CD4-positive, alpha-beta T cell (primary cell): Measurements from ENCODE around the gene NDRG3. TPM values are rescaled to one million over a fixed set of nuclear protein-coding genes. Genes with fewer than 3 reads are reported as not detected.

Experiments
- ATAC-seq: fragments of 200-7000 bp; cut with Tn5 transposase; one replicate; pipeline ENCODE4 v1.10.0; 2022; ENCODE audit warnings: mild to moderate bottlenecking; ENCODE audit not compliant: poor library complexity
- CTCF ChIA-PET: fragments of 350-600 bp; sonication (Branson Sonifier 250); formaldehyde crosslinking; loops from one replicate; lab custom pipeline; 2021; ENCODE audit warnings: antibody characterized with exemption, inconsistent platforms; lab: Charles Lee
- POLR2A ChIA-PET: fragments of 350-600 bp; sonication (Branson Sonifier 250); formaldehyde crosslinking; loops from one replicate; lab custom pipeline; 2021; ENCODE audit warnings: antibody characterized with exemption, inconsistent platforms; lab: Charles Lee
- DNase-seq, 14 experiments: peaks; one replicate each; pipeline ENCODE4 v3.0.0-alpha.2; 2013 to 2020; ENCODE audit warnings: mixed read lengths in 2 of 14
- H3K27ac ChIP-seq, 2 donors: one replicate each; pipeline versions ENCODE4 v1.5.1 to v1.7.0; 2013; ENCODE audit warnings: low read length in 2 of 2, low read depth in 1 of 2, mild to moderate bottlenecking in 1 of 2
- H3K27me3 ChIP-seq, 2 experiments: 1 replicate in 1 of 2; 2 replicates in 1 of 2; pipeline versions ENCODE4 v1.6.1 to v1.7.0; 2013; ENCODE audit warnings: low read length in 2 of 2, control low read depth in 1 of 2, mild to moderate bottlenecking in 1 of 2, moderate library complexity in 1 of 2; ENCODE audit not compliant: insufficient read depth in 2 of 2, control insufficient read depth in 1 of 2
- H3K36me3 ChIP-seq: one replicate; pipeline ENCODE4 v1.6.1; 2013; ENCODE audit warnings: low read length, control low read depth; ENCODE audit not compliant: insufficient read depth
- H3K4me1 ChIP-seq: one replicate; pipeline ENCODE4 v1.6.1; 2013; ENCODE audit warnings: low read length, control low read depth; ENCODE audit not compliant: insufficient read depth
- H3K4me3 ChIP-seq: one replicate; pipeline ENCODE4 v1.5.1; 2013; ENCODE audit warnings: mild to moderate bottlenecking, low read length, moderate library complexity
- H3K9me3 ChIP-seq, 2 experiments: 1 replicate in 1 of 2; 2 replicates in 1 of 2; pipeline versions ENCODE4 v1.6.1 to v1.7.0; 2013; ENCODE audit warnings: low read length in 2 of 2, mild to moderate bottlenecking in 2 of 2, control low read depth in 1 of 2, moderate library complexity in 1 of 2; ENCODE audit not compliant: control insufficient read depth in 1 of 2, insufficient read depth in 1 of 2
- H3K27ac Mint-ChIP-seq: one replicate; pipeline ENCODE4 v1.8.0; 2020; ENCODE audit warnings: mixed read lengths
- H3K27me3 Mint-ChIP-seq: one replicate; pipeline ENCODE4 v1.8.0; 2021; ENCODE audit warnings: mixed read lengths
- H3K36me3 Mint-ChIP-seq: one replicate; pipeline ENCODE4 v1.8.0; 2021; ENCODE audit warnings: low read depth, mixed read lengths
- H3K4me1 Mint-ChIP-seq: one replicate; pipeline ENCODE4 v1.8.0; 2021; ENCODE audit warnings: low read depth, mixed read lengths
- H3K4me3 Mint-ChIP-seq: one replicate; pipeline ENCODE4 v1.8.0; 2020; ENCODE audit warnings: mild to moderate bottlenecking, mixed read lengths
- H3K9me3 Mint-ChIP-seq: one replicate; pipeline ENCODE4 v1.8.0; 2020; ENCODE audit warnings: mixed read lengths
- intact Hi-C, 2 experiments: fragments of 100-400 bp; cut with DNase I in 1 of 2; cut with micrococcal nuclease in 1 of 2; formaldehyde crosslinking; loops; one replicate each; pipeline versions ENCODE4 v1.15.1 to v1.9.0; 2023 to 2025; cut with DNase I, micrococcal nuclease
- total RNA-seq, 174 experiments: library from RNA in 2 of 174; stranded (reverse) in 2 of 174; gene quantifications; one replicate each; pipeline ENCODE4 v1.2.3 and lab custom pipeline; 2021 to 2026
- TF ChIP-seq, protein P1 (sequence below): fragments of 200-600 bp; IDR thresholded peaks from one replicate; pipeline ENCODE4 v1.8.0; 2022; ENCODE audit warnings: antibody characterized with exemption, mild to moderate bottlenecking

The NDRG3 gene
- total RNA-seq, 2 experiments from 2014 or later: 17.3 to 17.5 TPM

DNA sequence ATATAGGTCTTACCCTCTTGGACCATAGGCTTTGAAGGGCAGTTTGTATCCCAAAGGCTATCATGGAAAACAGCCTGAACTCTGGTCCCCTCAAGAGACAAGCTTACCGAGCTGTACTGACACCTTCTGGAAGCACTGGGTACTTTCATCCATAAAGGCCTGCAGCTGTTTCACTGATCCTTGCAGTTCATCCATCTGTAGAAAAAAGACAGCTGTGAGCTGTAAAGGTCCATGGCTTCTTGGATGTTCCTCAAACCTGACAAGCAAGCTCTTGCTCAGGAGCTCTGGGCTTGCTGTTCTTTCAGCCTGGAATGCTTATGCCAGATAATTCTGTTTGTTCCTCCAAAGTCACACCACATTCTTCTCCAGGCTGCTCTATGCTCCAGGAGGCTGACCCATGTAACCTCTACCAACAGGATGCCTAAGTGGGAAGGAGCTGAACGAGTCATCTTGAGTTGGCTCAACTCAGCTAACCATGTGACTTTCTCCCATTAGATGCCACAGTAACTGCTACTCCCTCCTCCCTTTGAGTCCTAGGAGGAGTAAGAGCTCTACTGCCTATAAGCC is 8.8 kb upstream of the NDRG3 start:
- H3K36me3 Mint-ChIP-seq: peaks cover 47% of the 10 kb centered on the region

DNA sequence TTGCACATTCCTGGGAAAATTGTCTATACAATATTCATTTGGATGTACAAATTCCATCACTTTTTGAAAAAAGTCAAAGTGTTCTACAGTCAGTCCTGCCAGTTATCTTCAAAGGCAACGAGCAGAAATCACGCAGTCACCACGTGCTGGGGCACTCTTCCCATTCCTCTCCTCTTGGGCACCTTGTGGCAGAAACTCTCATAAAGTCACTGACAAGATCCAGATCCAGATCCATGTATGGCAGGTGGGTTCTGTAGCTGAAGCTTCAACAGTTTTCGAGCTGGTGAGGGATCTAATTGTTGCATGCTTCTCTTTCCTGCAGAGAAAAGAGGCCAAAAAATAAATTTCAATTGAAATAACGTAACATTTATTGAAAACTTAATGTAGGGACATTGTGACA is 6.7 kb upstream of the NDRG3 start:
- intact Hi-C loops: loop anchor here (5.0 to 10.0 kb wide), 2 partner anchors 35 to 88 kb away; no protein-coding TSS in a partner anchor
- no peaks in the 10 kb centered on the region for H3K9me3 ChIP-seq
- Mint-ChIP-seq H3K4me3 (no peak overlapping the region), H3K36me3 (peaks cover 38% of the 10 kb centered on the region), H3K4me1 (no peaks in the 10 kb centered on the region), H3K27ac (no peak overlapping the region), H3K27me3 (no peaks in the 10 kb centered on the region), H3K9me3 (no peaks in the 10 kb centered on the region)
- ChIA-PET POLR2A (no interaction called here), CTCF (no interaction called here)
- no peak for ATAC-seq
- no peak overlapping the region for H3K4me3 ChIP-seq
- H3K27me3 ChIP-seq: no peaks in the 10 kb centered on the region
- no peak for DNase-seq
- no peaks in the 10 kb centered on the region for H3K4me1 ChIP-seq
- no peak overlapping the region for H3K27ac ChIP-seq
- peaks cover 29% of the 10 kb centered on the region for H3K36me3 ChIP-seq
- TF ChIP-seq, protein P1, sequence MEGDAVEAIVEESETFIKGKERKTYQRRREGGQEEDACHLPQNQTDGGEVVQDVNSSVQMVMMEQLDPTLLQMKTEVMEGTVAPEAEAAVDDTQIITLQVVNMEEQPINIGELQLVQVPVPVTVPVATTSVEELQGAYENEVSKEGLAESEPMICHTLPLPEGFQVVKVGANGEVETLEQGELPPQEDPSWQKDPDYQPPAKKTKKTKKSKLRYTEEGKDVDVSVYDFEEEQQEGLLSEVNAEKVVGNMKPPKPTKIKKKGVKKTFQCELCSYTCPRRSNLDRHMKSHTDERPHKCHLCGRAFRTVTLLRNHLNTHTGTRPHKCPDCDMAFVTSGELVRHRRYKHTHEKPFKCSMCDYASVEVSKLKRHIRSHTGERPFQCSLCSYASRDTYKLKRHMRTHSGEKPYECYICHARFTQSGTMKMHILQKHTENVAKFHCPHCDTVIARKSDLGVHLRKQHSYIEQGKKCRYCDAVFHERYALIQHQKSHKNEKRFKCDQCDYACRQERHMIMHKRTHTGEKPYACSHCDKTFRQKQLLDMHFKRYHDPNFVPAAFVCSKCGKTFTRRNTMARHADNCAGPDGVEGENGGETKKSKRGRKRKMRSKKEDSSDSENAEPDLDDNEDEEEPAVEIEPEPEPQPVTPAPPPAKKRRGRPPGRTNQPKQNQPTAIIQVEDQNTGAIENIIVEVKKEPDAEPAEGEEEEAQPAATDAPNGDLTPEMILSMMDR: no peak

More for the DNA sequence above, 8.8 kb upstream of the NDRG3 start:
- Histone ChIP-seq H3K9me3 (no peaks in the 10 kb centered on the region), H3K27ac (no peak overlapping the region), H3K27me3 (no peaks in the 10 kb centered on the region), H3K4me1 (no peaks in the 10 kb centered on the region), H3K4me3 (no peak overlapping the region), H3K36me3 (peaks cover 29% of the 10 kb centered on the region)
- Mint-ChIP-seq H3K27ac (no peak overlapping the region), H3K27me3 (no peaks in the 10 kb centered on the region), H3K4me3 (no peak overlapping the region), H3K9me3 (no peaks in the 10 kb centered on the region), H3K4me1 (no peaks in the 10 kb centered on the region)
- ATAC-seq: peak; percentile 94
- intact Hi-C loops: loop anchor here (1.0 to 10.0 kb wide), 9 partner anchors 37 to 552 kb away; no protein-coding TSS in a partner anchor
- TF ChIP-seq, protein P1: peak; percentile 74
- POLR2A ChIA-PET: interaction anchor here (0.7 to 1.6 kb wide), 8 partner anchors 9 to 149 kb away, joined by 3 to 9 read pairs (median 5); partner anchors contain the start of genes NDRG3, RAB5IF and SLA2
- peak in 13 of 14 experiments; percentile 7 to 75 (median 22) for DNase-seq
- CTCF ChIA-PET: interaction anchor here (0.5 to 1.5 kb wide), 19 partner anchors 9 to 555 kb away, joined by 3 to 8 read pairs (median 4); partner anchors contain the start of genes DSN1 and RAB5IF

GRCh38 chr20:36745234-36745926 is 510 bp downstream of the NDRG3 start:
- peaks cover 21% of the 10 kb centered on the region for H3K4me1 Mint-ChIP-seq
- H3K4me3 Mint-ChIP-seq: peak overlapping the region; percentile 84
- no peaks in the 10 kb centered on the region for H3K27me3 Mint-ChIP-seq
- peak overlapping the region; percentile 70 for H3K27ac Mint-ChIP-seq
- H3K27ac ChIP-seq: no peak overlapping the region
- peak; percentile 20 for ATAC-seq
- no peaks in the 10 kb centered on the region for H3K9me3 Mint-ChIP-seq
- POLR2A ChIA-PET: interaction anchor here (0.9 to 4.3 kb wide), 10 partner anchors 9 to 285 kb away, joined by 3 to 48 read pairs (median 4); partner anchors contain the start of genes DSN1 and RAB5IF
- H3K4me3 ChIP-seq: peak overlapping the region; percentile 92
- no peaks in the 10 kb centered on the region for H3K27me3 ChIP-seq
- intact Hi-C loops: loop anchor here in 1 of 2 experiments (5.0 kb wide), 1 partner anchor 283 kb away; no protein-coding TSS in a partner anchor
- H3K36me3 ChIP-seq: no peaks in the 10 kb centered on the region
- peaks cover 22% of the 10 kb centered on the region for H3K4me1 ChIP-seq
- TF ChIP-seq, protein P1: peak; percentile 15
- H3K36me3 Mint-ChIP-seq: no peaks in the 10 kb centered on the region
- CTCF ChIA-PET: interaction anchor here (0.8 to 1.6 kb wide), 6 partner anchors 9 to 791 kb away, joined by 3 to 8 read pairs (median 3); partner anchors contain the start of genes DSN1, RAB5IF and SCAND1
- H3K9me3 ChIP-seq: no peaks in the 10 kb centered on the region
- DNase-seq: peak in 4 of 14 experiments; percentile 5 to 46 (median 17)
